Putamen (tissue), 1 donor: ENCODE data around the gene AAMP.
"Not testable (repeated sequence)": the region's sequence is repeated elsewhere in the genome, so short reads cannot be mapped to it uniquely, and the experiment has no call there.

Experiments
- DNase-seq: peaks from one replicate; pipeline ENCODE4 v3.0.0-alpha.2; 2016; ENCODE audit warnings: low spot score

Gene AAMP, protein sequence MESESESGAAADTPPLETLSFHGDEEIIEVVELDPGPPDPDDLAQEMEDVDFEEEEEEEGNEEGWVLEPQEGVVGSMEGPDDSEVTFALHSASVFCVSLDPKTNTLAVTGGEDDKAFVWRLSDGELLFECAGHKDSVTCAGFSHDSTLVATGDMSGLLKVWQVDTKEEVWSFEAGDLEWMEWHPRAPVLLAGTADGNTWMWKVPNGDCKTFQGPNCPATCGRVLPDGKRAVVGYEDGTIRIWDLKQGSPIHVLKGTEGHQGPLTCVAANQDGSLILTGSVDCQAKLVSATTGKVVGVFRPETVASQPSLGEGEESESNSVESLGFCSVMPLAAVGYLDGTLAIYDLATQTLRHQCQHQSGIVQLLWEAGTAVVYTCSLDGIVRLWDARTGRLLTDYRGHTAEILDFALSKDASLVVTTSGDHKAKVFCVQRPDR

DNA sequence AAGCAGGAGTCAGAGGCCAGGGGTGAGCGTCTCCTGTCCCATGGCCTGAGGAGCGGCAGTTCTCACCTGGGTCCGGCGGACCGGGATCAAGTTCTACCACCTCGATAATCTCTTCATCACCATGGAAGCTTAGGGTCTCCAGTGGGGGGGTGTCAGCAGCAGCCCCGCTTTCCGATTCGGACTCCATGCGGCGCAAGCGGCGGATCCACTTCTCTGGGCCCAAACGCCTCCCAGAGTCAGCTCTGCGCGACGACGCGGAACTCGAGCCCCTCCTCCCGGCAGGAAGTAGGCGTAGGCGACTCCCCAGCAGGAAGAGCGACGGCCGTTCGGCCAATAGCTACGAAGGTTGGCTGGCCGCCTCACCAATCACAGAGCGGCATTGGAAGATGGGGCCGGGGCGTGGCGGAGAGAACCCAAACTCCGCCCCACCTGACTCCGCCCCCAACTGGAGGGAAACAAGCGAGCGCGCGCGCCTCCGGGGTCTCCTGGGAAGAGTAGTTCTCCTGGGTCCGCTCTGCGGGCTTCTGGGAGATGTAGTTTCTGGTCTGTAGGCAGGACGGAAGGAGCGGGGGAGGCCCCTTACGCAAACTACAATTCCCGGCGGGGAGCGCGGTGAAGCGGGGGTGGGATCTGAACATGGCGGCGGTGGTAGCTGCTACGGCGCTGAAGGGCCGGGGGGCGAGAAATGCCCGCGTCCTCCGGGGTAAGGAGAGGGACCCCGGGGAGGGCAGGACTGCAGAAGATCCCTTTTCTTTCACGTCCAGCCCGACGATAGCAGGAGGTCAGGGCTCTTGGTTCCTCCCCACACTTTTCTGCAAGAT lies at the start of gene AAMP, which contains the start of gene PNKD:
Gene AAMP, minus strand, starts transcription at position 238 of the 821 bp plus-strand sequence. Its CDS starts 51 bp downstream, at position 187.
Gene PNKD, plus strand, starts transcription at position 620 of the 821 bp plus-strand sequence. Its CDS starts 17 bp downstream, at position 637.
- peak; percentile 100 for DNase-seq

DNA sequence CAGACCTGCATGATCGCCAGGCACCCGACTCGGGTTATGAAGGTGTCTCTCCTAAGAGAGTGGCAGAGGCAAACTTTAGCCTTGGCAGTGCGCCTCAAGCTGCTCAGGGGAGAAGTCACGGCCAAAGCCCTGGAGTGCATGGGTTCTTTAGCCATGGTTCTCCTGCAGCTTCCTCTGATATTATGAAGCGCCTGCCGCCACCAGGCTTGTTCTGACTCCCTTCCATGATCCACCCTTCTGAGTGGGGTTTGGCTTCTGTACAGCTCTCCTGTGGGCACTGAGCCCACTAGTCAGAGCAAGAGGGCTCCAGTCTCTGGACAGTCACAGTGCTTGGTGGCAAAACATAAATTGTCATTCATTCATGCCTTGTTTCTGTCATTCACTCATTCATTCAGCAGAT lies 48.3 kb upstream of the AAMP start:
- DNase-seq, result no peak

DNA sequence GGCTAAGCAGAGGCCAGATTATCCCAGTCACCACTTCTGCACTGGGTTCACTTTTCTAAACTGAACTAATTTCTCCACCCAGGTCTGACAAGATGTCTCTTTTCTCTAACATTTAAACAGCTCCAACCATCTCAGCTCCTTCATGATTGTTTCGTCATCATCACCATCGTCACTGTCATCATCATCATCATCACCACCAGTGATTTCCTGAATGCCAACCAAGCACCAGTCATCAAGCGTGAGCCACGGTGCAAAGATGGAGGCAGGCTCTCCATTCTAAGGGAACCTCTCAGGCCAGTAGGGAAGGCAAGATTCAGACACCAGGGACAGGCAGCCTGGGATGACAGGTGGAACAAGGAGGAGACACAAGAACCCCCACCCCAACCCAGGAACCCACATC lies 47.9 kb upstream of the AAMP start:
- no peak for DNase-seq

DNA sequence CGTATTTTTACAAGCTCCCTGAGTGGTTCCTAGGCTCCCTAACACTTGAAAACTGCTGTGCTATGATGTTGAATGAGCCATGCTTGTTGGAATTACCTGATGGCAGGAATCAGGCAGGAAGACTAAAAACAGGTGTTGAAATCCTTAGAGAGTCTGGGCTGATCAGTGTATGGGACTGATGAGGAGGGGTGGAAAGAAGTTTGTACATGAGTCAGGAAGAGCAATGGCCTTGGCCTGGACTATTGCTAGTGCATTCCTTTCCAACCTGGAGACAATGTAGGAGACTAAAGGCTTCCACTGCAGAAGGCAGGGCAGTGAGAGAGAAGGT lies 47.3 kb upstream of the AAMP start:
- DNase-seq, result no peak

DNA sequence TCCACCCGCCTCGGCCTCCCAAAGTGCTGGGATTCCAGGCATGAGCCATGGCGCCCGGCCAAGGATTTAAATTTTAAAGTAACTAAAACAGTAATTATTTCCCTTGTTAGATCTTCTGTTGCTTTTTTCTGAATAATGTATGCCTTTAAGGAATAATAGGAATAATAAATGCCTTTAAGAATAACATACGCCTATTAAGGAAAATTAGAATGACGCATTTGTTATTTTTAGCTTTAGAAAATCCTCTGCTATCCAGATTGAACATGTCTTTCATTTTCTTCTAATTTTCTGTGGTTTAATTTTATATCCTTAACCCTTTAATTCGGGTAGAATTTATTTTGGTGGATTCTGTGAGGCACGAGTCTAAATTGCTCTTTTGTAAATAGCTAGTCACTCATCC lies 45.5 kb upstream of the AAMP start:
- no peak for DNase-seq

DNA sequence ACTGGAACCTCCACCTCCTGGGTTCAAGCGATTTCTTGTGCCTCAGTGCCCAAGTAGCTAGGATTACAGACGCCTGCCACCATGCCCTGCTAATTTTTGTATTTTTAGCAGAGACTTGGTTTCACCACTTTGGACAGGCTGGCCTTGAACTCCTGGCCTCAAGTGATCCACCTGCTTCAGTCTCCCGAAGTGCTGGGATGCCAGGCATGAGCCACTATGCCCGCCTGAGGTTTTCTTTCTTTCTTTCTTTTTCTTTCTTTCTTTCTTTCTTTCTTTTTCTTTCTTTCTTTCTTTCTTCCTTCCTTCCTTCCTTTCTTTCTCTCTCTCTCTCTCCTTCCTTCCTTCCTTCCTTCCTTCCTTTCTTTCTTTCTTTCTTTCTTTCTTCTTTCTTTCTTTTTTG lies 44.8 kb upstream of the AAMP start:
- not testable (repeated sequence) for DNase-seq

DNA sequence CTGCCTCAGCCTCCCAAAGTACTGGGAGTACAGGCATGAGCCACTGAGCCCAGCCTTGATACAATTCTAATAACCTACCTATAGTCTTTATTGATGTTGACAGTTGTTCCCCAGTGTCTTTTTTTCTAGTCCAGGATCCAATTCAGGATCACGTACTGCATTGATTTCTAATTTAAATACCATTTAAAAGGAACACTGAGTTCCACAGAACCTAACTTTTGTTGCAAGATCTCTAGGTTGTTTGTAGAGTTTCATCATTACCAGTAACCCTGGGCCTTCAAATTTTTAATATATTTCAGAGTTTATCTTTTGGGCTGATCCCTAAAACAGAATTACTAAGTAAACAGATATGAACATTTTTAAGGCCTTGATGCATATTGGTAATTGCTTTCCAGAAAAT lies 43.4 kb upstream of the AAMP start:
- DNase-seq, result no peak

DNA sequence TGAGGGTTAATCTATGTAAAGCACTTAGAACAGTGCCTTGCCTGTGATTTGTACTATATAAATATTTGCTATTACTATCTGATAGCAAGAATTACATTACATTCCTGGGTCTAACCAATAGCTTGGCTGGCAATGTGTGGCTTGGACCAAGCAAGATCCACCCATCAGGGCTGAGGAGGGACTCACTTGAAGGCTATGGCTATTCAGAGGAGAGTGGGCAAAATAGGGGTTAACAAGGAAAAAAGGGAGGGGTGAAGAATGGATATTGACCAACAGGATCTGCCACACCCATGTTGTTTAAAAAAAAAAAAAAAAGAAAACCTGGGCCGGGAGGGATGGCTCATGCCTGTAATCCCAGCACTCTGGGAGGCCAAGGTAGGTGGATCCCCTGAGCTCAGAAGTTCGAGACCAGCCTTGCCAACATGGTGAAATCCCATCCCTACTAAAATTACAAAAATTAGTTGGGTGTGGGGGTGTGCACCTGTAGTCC lies 42.4 kb upstream of the AAMP start:
- no peak for DNase-seq

DNA sequence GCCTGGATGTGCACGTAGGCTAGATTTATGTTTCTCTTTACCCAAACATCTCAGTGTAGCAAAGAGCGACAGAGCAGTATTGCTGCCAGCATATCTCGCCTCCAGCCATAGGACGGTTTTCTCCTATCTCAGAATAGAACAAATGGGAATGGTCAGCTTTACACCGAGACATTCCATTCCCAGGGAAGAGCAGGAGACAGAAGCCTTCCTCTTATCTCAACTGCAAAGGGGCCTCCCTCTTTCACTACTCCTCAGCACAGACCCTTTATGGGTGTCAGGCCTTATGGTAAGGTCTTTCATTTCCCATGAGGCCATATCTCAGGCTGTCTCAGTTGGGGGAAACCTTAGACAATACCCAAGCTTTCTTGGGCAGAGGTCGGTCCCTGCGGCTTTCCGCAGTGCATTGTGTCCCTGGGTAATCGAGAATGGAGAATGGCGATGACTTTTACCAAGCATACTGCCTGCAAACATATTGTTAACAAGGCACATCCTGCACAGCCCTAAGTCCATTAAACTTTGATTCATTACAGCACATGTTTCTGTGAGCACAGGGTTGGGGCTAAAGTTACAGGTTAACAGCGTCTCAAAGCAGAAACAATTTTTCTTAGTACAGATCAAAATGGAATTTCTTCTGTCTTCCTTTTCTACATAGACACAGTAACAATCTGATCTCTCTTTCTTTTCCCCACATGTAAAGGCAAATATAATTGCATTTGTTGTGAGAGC lies 41.8 kb upstream of the AAMP start:
- DNase-seq, result not testable (repeated sequence)

DNA sequence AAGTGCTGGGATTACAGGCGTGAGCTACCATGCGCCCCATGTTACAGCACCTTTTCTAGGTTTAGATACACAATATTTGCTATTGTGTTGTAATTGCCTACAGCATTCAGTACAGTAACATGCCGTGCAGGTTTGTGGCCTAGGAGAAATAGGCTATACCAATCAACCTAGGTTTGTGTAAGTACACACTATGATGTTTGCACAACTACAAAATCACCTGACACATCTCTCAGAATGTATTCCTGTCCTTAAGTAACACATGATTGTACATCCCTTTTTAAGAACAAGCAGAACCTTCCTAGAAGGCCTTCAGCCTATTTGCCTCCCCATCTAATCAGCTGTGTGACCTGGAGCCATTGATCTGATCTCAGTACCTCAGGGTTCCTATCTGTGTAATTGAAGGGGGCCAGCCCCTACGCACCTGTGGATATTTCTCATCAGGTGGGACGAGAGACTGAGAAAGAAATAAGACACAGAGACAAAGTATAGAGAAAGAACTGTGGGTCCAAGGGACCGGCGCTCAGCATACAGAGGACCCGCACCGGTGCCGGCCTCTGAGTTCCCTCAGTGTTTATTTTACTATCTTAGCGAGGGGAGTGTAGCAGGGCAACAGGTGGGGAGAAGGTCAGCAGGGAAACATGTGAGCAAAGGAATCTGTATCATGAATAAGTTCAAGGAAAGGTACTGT lies 41.1 kb upstream of the AAMP start:
- no peak for DNase-seq

DNA sequence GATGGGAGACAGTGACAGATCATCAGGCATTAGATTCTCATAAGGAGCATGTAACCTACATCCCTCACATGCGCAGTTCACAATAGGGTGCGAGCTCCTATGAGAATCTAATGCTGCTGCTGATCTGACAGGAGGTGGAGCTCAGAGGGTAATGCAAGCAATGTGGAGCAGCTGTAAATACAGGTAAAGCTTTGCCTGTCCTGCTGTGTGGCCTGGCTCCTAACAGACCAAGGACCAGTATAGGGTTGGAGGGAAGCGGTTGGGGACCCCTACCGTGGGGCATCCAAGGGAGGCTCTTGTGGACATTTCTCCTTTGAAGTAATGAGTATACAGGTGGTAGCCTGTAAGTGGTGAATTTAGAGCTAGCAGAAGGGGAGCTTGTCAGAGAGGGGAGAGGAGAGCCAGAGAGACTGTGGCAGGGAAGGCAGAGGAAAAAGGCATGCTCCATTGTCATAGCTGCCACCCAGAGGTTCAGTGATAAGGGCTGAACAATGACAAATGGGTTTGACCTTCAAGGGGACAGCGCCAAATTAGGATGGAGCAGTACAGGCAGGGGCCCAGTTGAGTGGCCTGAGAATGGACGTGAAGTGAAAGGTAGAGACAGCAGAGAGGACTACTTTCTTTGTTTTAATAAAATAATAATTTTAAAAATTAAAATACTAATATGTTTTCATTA lies 37.6 kb upstream of the AAMP start:
- no peak for DNase-seq

DNA sequence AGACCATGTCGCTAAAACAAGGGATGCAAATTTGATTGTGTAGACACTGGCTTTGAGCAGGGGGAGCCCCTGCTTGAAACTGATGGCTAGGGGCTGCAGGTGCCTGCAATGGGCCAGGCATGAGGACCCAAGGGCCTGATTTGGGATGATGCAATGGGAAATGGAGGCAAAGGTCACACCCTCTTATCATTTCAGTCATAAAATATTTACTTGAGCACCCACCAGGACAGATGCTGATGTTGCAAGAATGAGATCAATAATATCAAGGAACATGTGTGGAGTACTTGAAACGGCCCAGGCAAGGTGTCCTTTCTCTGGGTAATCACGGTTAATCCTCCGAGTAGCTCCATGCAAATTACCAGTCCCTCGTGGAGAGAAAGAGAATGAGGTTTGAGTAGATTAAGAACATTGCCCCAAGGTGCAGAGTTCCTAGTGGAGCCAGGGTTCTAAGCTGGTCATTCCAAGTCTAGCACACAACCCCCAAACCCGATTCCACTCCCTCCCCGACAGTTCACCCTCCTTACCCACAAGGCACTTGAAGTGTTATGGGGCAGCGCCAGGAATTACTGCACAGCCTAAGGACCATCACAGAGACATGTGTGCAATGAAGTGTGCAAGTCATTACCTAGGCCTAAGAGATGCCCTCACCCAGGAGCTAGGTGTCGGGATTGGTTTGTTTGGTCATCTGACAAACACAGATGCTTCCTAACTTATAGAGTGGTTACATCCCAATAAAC lies 36.4 kb upstream of the AAMP start:
- DNase-seq, result no peak

DNA sequence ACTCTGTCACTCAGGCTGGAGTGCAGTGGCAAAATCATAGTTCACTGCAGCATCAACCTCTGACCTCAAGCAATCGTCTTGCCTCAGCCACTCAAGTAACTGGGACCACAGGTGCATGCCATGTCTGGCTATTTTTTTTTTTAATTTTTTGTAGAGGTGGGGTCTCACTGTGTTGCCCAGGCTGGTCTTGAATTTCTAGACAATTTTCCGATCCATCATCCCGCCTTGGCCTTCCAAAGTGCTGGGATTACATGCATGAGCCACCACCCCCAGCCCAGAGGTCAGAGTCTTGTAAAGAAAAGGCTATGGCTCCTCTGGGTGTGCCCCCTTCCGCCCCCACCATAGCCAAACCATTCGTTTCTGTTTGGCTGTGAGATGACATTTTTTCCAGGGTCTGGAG lies 35.4 kb upstream of the AAMP start:
- DNase-seq, result no peak

DNA sequence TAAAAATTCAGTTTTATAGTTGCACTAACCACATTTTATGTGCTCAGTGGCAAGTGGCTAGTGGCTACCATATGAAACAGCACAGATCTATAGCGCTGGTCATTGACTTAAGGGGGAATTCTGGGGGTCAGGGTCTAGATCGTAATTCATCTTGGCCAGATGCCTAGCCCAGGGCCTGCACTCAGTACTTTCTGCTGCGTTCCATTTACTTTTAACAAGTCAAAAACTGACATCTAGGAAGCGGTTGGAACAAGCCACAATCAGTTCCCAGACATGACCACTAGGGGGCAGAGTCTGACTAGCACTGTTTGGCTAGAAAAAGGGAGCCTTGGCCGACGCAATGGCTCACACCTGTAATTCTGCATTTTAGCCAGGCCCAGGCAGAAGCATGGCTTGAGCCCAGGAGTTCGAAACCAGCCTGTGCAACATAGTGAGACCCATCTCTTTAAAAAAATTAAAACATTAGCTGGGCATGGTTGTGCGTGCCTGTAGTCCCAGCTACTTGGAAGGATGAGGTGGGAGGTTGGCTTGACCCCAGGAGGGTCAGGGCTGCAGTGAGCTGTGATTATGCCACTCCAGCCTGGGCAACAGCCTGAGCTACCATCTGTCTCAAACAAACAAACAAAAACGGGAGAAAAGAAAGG lies 31.4 kb upstream of the AAMP start:
- DNase-seq, result peak; percentile 77

DNA sequence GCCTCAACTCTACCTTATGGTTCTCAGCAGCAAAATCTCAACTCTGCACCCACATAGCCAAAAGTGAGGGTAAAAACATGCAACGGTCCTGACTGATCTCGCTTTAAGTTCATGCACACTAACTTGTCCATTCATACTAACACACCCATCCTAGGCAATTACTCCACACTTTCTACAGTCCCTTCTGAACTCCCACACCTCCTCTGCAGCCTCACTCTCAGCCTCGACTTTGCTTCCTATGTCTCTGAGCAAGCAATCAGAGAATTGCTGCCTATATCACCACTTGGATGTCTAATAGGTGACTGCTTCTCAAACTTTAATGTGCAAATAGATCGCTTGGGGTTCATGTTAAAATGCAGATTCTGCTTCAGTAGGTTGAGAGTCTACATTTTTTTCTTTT lies 30.2 kb upstream of the AAMP start:
- no peak for DNase-seq

DNA sequence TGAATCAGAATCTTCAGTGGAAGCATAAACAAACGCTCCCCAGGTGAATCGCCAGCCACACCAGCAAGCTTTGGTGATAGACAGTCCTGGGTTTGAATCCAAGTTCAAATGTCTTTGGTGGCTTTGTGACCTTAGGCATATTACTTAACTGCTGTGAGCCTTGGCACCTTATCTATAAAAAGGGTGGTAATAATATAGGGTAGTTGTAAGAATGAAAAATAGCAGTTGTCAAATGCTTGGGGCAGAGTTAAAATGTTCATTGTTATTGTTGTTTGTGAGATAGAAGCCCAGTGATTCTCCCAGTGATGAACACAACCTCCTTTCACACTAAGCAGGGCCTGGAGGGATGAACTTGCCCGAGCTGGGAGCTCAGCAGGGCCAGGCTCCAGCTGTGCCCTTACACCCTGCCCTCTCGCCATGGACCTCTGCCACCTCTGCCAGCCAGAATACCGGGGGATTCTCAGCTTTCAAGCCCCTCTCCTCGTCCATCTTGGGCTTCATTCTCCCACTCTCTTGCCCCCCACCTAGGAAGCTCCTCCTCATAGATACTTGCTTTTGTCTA lies 28.5 kb upstream of the AAMP start:
- peak; percentile 70 for DNase-seq

DNA sequence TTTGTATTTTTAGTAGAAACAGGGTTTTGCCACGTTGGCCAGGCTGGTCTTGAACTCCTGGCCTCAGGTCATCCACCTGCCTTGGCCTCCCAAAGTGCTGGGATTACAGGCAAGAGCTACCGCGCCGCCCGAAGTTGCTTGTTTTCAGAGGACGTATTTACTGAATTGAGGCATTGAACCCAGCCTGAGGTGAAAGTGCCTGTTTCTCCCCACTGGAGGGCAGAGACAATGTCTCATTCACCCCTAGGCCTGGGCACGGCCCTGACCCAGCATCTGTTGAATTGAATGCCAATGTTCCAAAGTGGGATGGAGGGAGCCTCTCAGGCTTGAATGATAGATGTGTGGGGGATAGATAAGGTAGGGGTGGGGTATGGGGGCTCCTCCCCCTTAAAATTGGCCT lies 26.9 kb upstream of the AAMP start:
- DNase-seq, result peak; percentile 88

DNA sequence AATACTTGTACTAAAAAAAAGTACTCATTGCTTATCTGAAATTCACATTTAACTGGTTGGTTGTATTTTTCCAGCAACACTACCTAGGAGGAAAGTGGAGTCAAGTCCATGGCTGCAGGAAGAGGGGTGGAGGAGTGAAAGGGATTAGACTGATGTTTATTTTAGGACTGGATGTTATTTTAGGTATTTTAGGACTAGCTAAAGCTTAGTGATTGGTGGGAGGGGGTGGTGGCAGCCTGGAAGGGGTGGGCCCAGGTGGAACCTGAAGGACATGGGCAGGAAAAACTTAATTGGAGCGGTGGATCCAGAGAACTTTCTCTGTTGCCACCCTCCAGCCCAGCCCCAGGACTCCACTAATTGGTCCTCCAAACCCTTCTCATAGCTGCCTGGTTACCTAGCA lies 26.3 kb upstream of the AAMP start:
- no peak for DNase-seq

DNA sequence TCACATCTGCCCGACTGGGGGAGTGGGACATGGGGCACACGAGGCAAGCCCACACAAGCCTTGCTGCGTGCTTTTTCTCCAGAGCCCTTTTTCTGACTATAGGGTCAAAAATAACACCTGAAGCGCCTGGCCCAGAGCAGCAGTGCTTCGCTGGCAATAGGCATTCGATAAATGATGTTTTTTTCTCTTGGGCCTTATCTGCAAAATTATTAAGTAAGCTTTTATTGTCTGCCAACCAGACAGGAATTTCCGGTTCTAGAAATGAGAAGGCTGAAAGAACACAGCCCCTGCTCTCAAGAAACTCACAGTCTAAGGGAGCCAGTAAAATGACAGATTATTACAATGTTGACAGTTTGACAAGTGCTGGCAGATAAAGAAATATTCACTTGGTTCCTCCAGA lies 25.1 kb upstream of the AAMP start:
- DNase-seq, result no peak
